GM12892 (cell line): Measurements from ENCODE around the gene LRRC2.

ENCODE experiments used
- POLR2A ChIP-seq: IDR thresholded peaks from 2 replicates; pipeline ENCODE4 v1.6.1; 2011; ENCODE audit warnings: low read depth, low read length, control low read depth
- POLR2AphosphoS5 ChIP-seq: IDR thresholded peaks from 2 replicates; pipeline ENCODE4 v1.6.1; 2011; ENCODE audit warnings: low read depth, low read length, control low read depth
- TAF1 ChIP-seq: IDR thresholded peaks from 2 replicates; pipeline ENCODE4 v1.6.1; 2011; ENCODE audit warnings: low read depth, mild to moderate bottlenecking, control low read depth, low read length, borderline replicate concordance

DNA sequence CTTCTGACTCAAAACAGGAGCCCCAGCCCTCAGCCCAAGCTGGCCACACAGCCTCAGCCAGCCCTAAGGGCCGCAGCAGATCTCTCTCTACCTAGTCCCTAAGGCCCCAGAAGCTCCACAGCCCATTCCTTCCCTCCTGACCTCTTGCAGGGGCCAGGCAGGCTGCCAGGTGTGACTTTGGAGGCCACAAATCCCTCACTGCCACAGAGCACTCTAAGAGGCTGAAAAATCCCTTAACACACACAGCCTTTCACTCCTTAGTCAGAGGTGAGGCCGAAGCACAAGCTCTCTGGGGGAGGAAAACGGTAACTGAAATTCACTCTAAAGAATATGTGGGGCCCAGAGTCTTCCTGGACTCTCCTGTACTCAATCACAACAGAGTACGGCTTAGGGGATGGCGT lies 23.3 kb downstream of the LRRC2 start:
- no peak for TF ChIP-seq POLR2A
- no peak for TF ChIP-seq POLR2AphosphoS5
- TF ChIP-seq TAF1: no peak
